ENCODE measurements around the gene PPP3R1.

DNA sequence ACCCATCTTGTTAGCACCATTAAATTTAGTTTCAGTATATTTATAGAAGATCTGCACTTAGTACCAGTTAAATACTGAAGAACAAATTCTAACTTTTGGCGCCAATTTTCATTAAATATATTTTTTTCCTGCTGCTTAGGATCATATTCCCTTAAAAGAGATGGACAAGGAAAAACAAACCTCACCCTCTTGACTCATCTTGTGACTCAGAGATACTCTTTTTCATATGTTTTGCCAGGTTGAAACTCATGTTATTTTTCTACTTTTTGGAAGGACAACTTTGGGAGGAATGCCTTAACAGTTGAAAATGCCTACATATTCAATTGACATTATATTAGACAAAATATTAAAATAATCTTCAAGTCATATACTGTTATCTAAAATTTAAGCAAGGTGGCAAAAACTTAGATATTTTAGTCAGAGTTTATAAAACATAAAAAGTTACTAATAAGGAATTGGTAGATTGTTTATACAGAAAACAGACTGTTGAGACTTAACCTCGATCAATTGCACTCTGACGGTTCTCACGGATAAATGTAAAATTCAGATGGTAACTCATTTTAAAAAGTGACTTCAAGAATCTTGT lies 58.5 kb downstream of the PPP3R1 start:
- TF ChIP-seq, protein P1, sequence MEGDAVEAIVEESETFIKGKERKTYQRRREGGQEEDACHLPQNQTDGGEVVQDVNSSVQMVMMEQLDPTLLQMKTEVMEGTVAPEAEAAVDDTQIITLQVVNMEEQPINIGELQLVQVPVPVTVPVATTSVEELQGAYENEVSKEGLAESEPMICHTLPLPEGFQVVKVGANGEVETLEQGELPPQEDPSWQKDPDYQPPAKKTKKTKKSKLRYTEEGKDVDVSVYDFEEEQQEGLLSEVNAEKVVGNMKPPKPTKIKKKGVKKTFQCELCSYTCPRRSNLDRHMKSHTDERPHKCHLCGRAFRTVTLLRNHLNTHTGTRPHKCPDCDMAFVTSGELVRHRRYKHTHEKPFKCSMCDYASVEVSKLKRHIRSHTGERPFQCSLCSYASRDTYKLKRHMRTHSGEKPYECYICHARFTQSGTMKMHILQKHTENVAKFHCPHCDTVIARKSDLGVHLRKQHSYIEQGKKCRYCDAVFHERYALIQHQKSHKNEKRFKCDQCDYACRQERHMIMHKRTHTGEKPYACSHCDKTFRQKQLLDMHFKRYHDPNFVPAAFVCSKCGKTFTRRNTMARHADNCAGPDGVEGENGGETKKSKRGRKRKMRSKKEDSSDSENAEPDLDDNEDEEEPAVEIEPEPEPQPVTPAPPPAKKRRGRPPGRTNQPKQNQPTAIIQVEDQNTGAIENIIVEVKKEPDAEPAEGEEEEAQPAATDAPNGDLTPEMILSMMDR (conservative IDR thresholded peaks at IDR 0.05; ENCODE audit: low read length): no peak
- TF ChIP-seq EZH2phosphoT487 (IDR thresholded peaks at IDR 0.05; ENCODE audit: borderline replicate concordance): no peak
